Adrenal gland (tissue), 5 donors: ENCODE data around the gene DES.

Experiments used
- POLR2A ChIP-seq, 2 donors: fragments of 450-650 bp; IDR thresholded peaks; one replicate each; pipeline ENCODE4 v1.6.1; 2017; ENCODE audit warnings: antibody characterized with exemption in 2 of 2, mild to moderate bottlenecking in 2 of 2, moderate library complexity in 1 of 2
- TF ChIP-seq, protein P1 (sequence below), 6 experiments: fragments of 450-650 bp in 4 of 6; fragments of 200-600 bp in 2 of 6; sonication (generic) in 1 of 6; IDR thresholded peaks; 1 replicate in 5 of 6; 2 replicates in 1 of 6; pipeline versions ENCODE4 v1.5.1 to v1.8.0; 2016 to 2021; ENCODE audit warnings: antibody characterized with exemption in 6 of 6, mild to moderate bottlenecking in 2 of 6, moderate library complexity in 1 of 6
- donor health status: DM: no; HTN: no; CAD: no.

GRCh38 chr2:219400562-219400961 lies 17.6 kb upstream of the DES start:
- TF ChIP-seq, protein P1, sequence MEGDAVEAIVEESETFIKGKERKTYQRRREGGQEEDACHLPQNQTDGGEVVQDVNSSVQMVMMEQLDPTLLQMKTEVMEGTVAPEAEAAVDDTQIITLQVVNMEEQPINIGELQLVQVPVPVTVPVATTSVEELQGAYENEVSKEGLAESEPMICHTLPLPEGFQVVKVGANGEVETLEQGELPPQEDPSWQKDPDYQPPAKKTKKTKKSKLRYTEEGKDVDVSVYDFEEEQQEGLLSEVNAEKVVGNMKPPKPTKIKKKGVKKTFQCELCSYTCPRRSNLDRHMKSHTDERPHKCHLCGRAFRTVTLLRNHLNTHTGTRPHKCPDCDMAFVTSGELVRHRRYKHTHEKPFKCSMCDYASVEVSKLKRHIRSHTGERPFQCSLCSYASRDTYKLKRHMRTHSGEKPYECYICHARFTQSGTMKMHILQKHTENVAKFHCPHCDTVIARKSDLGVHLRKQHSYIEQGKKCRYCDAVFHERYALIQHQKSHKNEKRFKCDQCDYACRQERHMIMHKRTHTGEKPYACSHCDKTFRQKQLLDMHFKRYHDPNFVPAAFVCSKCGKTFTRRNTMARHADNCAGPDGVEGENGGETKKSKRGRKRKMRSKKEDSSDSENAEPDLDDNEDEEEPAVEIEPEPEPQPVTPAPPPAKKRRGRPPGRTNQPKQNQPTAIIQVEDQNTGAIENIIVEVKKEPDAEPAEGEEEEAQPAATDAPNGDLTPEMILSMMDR (IDR thresholded peaks at IDR 0.05) = no peak
- no peak for TF ChIP-seq POLR2A (IDR thresholded peaks at IDR 0.05)
